A549 (cell line): ENCODE measurements around the gene TSEN34.

ENCODE experiments used
- CTCF ChIP-seq: fragments of >200 bp; sonication (Bioruptor Twin); formaldehyde crosslinking; IDR thresholded peaks from 3 replicates; pipeline ENCODE4 v1.5.1; 2016
- POLR2A ChIP-seq: IDR thresholded peaks from 2 replicates; pipeline ENCODE4 v1.6.1; 2012; ENCODE audit warnings: mild to moderate bottlenecking, low read length
- SMC3 ChIP-seq: fragments of >200 bp; sonication (Bioruptor Twin); formaldehyde crosslinking; IDR thresholded peaks from 3 replicates; pipeline ENCODE4 v1.6.1; 2018; ENCODE audit warnings: inconsistent platforms
- SREBF2 ChIP-seq: fragments of 450-650 bp; IDR thresholded peaks from 2 replicates; pipeline ENCODE4 v1.6.1; 2014; ENCODE audit warnings: mild to moderate bottlenecking, moderate library complexity
- USF2 ChIP-seq: fragments of 450-650 bp; IDR thresholded peaks from 2 replicates; pipeline ENCODE4 v1.6.1; 2014; ENCODE audit warnings: antibody characterized with exemption

GRCh38 chr19:54151362-54152035 is 39.6 kb upstream of the TSEN34 start:
- no peak for TF ChIP-seq USF2
- no peak for TF ChIP-seq POLR2A
- no peak for TF ChIP-seq SREBF2
- no peak for TF ChIP-seq SMC3
- no peak for TF ChIP-seq CTCF
